A549 (cell line): ENCODE data around the gene B4GALT3.

Source experiments
- EP300 ChIP-seq, 2 experiments: fragments of >200 bp; sonication (Bioruptor Twin); formaldehyde crosslinking; IDR thresholded peaks; 2 replicates in 1 of 2; 3 replicates in 1 of 2; pipeline ENCODE4 v1.6.1; 2016 to 2017
- ESRRA ChIP-seq: fragments of 150-350 bp; IDR thresholded peaks from 2 replicates; pipeline ENCODE4 v1.6.1; 2014; ENCODE audit warnings: mild to moderate bottlenecking, low read length, borderline replicate concordance
- NPAS2 ChIP-seq: fragments of 250-450 bp; sonication (Bioruptor Pico); IDR thresholded peaks from 2 replicates; pipeline ENCODE4 v1.8.0; 2022; ENCODE audit warnings: mild to moderate bottlenecking, moderate library complexity, borderline replicate concordance
- POLR2A ChIP-seq: IDR thresholded peaks from 2 replicates; pipeline ENCODE4 v1.6.1; 2012; ENCODE audit warnings: mild to moderate bottlenecking, low read length
- RAD21 ChIP-seq, 2 experiments: fragments of >200 bp in 1 of 2; sonication (Bioruptor Twin) in 1 of 2; formaldehyde crosslinking in 1 of 2; IDR thresholded peaks in 1 of 2; conservative IDR thresholded peaks in 1 of 2; 2 replicates in 1 of 2; 3 replicates in 1 of 2; pipeline ENCODE4 v1.6.1; 2012 to 2018; ENCODE audit warnings: inconsistent platforms in 1 of 2
- TF ChIP-seq, protein P1 (sequence below): fragments of 200-600 bp; sonication (generic); IDR thresholded peaks from 2 replicates; pipeline ENCODE4 v1.6.1; 2016; ENCODE audit warnings: antibody characterized with exemption, mild to moderate bottlenecking, moderate library complexity
- TF ChIP-seq, protein P2 (sequence below): fragments of >200 bp; sonication (Bioruptor Twin); formaldehyde crosslinking; IDR thresholded peaks from 3 replicates; pipeline ENCODE4 v1.5.1; 2016

DNA sequence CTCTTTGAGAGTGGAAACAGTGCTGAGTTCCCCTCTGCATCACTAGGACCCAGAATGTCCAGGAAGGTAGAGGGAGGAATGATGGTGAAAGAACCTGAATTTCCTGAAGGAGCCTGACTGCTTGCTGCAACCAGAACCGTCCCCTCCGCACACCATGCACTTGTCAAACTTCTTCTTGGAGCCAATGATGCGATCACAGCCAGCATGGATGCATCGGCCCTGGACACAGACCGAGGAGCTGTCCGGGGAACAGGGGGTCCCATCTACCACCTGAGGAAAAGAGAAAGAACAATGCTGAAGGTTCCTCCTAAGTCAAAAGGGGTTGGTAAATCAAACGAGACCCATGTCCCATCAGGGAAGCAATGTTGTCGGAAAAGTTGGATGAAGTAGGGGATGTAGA is 14.7 kb upstream of the B4GALT3 start:
- TF ChIP-seq, protein P1, sequence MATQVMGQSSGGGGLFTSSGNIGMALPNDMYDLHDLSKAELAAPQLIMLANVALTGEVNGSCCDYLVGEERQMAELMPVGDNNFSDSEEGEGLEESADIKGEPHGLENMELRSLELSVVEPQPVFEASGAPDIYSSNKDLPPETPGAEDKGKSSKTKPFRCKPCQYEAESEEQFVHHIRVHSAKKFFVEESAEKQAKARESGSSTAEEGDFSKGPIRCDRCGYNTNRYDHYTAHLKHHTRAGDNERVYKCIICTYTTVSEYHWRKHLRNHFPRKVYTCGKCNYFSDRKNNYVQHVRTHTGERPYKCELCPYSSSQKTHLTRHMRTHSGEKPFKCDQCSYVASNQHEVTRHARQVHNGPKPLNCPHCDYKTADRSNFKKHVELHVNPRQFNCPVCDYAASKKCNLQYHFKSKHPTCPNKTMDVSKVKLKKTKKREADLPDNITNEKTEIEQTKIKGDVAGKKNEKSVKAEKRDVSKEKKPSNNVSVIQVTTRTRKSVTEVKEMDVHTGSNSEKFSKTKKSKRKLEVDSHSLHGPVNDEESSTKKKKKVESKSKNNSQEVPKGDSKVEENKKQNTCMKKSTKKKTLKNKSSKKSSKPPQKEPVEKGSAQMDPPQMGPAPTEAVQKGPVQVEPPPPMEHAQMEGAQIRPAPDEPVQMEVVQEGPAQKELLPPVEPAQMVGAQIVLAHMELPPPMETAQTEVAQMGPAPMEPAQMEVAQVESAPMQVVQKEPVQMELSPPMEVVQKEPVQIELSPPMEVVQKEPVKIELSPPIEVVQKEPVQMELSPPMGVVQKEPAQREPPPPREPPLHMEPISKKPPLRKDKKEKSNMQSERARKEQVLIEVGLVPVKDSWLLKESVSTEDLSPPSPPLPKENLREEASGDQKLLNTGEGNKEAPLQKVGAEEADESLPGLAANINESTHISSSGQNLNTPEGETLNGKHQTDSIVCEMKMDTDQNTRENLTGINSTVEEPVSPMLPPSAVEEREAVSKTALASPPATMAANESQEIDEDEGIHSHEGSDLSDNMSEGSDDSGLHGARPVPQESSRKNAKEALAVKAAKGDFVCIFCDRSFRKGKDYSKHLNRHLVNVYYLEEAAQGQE: no peak
- TF ChIP-seq, protein P2, sequence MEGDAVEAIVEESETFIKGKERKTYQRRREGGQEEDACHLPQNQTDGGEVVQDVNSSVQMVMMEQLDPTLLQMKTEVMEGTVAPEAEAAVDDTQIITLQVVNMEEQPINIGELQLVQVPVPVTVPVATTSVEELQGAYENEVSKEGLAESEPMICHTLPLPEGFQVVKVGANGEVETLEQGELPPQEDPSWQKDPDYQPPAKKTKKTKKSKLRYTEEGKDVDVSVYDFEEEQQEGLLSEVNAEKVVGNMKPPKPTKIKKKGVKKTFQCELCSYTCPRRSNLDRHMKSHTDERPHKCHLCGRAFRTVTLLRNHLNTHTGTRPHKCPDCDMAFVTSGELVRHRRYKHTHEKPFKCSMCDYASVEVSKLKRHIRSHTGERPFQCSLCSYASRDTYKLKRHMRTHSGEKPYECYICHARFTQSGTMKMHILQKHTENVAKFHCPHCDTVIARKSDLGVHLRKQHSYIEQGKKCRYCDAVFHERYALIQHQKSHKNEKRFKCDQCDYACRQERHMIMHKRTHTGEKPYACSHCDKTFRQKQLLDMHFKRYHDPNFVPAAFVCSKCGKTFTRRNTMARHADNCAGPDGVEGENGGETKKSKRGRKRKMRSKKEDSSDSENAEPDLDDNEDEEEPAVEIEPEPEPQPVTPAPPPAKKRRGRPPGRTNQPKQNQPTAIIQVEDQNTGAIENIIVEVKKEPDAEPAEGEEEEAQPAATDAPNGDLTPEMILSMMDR: no peak
- TF ChIP-seq RAD21 (conservative IDR thresholded peaks at IDR 0.05 in 1 of 2, IDR thresholded peaks at IDR 0.05 in 1 of 2) (no peak), EP300 (IDR thresholded peaks at IDR 0.05) (no peak), ESRRA (no peak), POLR2A (no peak), NPAS2 (CRISPR knock-in tag) (no peak)
